DND-41 (cell line): ENCODE results near the gene HNRNPA2B1.

Experiments used
- ATAC-seq: fragments of 200-7000 bp; cut with Tn5 transposase; 3 replicates; pipeline ENCODE4 v1.9.1; 2021; ENCODE audit warnings: low read depth; ENCODE audit not compliant: insufficient read depth
- DNase-seq: peaks from one replicate; pipeline ENCODE4 v3.0.0-alpha.2; 2020
- H2AFZ ChIP-seq: 2 replicates; pipeline ENCODE4 v1.6.0; 2012; ENCODE audit warnings: low read depth, low read length
- H3K27ac ChIP-seq: 2 replicates; pipeline ENCODE4 v1.5.1; 2012; ENCODE audit warnings: low read length, inconsistent platforms
- H3K27me3 ChIP-seq: fragments of 200-600 bp; sonication (generic); 2 replicates; pipeline ENCODE4 v1.6.0; 2012; ENCODE audit warnings: low read length, mild to moderate bottlenecking, inconsistent platforms; ENCODE audit not compliant: insufficient read depth, poor library complexity
- H3K36me3 ChIP-seq: 2 replicates; pipeline ENCODE4 v1.5.1; 2012; ENCODE audit warnings: low read length, inconsistent platforms; ENCODE audit not compliant: insufficient read depth
- H3K4me1 ChIP-seq: 2 replicates; pipeline ENCODE4 v1.5.1; 2012; ENCODE audit warnings: mild to moderate bottlenecking, low read length; ENCODE audit not compliant: insufficient read depth
- H3K4me2 ChIP-seq: 2 replicates; pipeline ENCODE4 v1.6.0; 2012; ENCODE audit warnings: mild to moderate bottlenecking, moderate library complexity, low read length, inconsistent platforms; ENCODE audit not compliant: insufficient read depth
- H3K4me3 ChIP-seq, 2 experiments: fragments of 200-600 bp in 1 of 2; shearing (Covaris generic) in 1 of 2; 2 replicates each; pipeline ENCODE4 v1.5.1; 2012 to 2016; ENCODE audit warnings: inconsistent platforms in 2 of 2, low read length in 2 of 2, mild to moderate bottlenecking in 2 of 2, low read depth in 1 of 2, moderate library complexity in 1 of 2
- H3K79me2 ChIP-seq: 2 replicates; pipeline ENCODE4 v1.6.0; 2012; ENCODE audit warnings: low read length, inconsistent platforms; ENCODE audit not compliant: insufficient read depth
- H3K9ac ChIP-seq: 2 replicates; pipeline ENCODE4 v1.6.0; 2012; ENCODE audit warnings: low read depth, mild to moderate bottlenecking, inconsistent platforms, low read length, moderate library complexity
- H3K9me3 ChIP-seq: 2 replicates; pipeline ENCODE4 v1.5.1; 2012; ENCODE audit warnings: low read length, moderate library complexity, mild to moderate bottlenecking, inconsistent platforms; ENCODE audit not compliant: insufficient read depth, severe bottlenecking
- H4K20me1 ChIP-seq: 2 replicates; pipeline ENCODE4 v1.6.0; 2012; ENCODE audit warnings: low read length; ENCODE audit not compliant: insufficient read depth
- CTCF ChIP-seq: IDR thresholded peaks from 2 replicates; pipeline ENCODE4 v1.5.1; 2012; ENCODE audit warnings: borderline replicate concordance, low read length, moderate library complexity, mild to moderate bottlenecking; ENCODE audit not compliant: poor library complexity, severe bottlenecking; ENCODE audit errors: extremely low read depth
- EZH2 ChIP-seq: IDR thresholded peaks from 3 replicates; pipeline ENCODE4 v1.6.1; 2012; ENCODE audit warnings: borderline replicate concordance, low read depth, mild to moderate bottlenecking, moderate library complexity, low read length, inconsistent platforms; ENCODE audit not compliant: severe bottlenecking

Gene HNRNPA2B1

GRCh38 chr7:26198133-26198780, 2.3 kb downstream of the HNRNPA2B1 start:
- peaks cover 70% of the 10 kb centered on the region for H4K20me1 ChIP-seq
- peaks cover 90% of the 10 kb centered on the region for H3K79me2 ChIP-seq
- peak overlapping the region; percentile 72 for H3K4me2 ChIP-seq
- H3K27me3 ChIP-seq, result no peaks in the 10 kb centered on the region
- H3K27ac ChIP-seq, result peak overlapping the region; percentile 89
- no peaks in the 10 kb centered on the region for H3K9me3 ChIP-seq
- H3K4me1 ChIP-seq, result peaks cover 47% of the 10 kb centered on the region
- H2AFZ ChIP-seq, result no peak overlapping the region
- TF ChIP-seq CTCF (peak; percentile 73), EZH2 (no peak)
- peaks cover 78% of the 10 kb centered on the region for H3K36me3 ChIP-seq
- no peak for DNase-seq
- peak overlapping the region; percentile 84 for H3K9ac ChIP-seq
- peak overlapping the region; percentile 61 to 97 for H3K4me3 ChIP-seq
- ATAC-seq, result no peak

GRCh38 chr7:26197153-26198115, 3.1 kb downstream of the HNRNPA2B1 start:
- Histone ChIP-seq H4K20me1 (peaks cover 71% of the 10 kb centered on the region), H3K79me2 (peaks cover 90% of the 10 kb centered on the region), H2AFZ (no peak overlapping the region), H3K4me3 (peak overlapping the region; percentile 61 to 97; a peak in 3 of 4 replicates), H3K27ac (peak overlapping the region; percentile 89; the same call in 1 of the 2 replicates), H3K9ac (peak overlapping the region; percentile 84), H3K9me3 (no peaks in the 10 kb centered on the region), H3K4me1 (peaks cover 51% of the 10 kb centered on the region), H3K27me3 (no peaks in the 10 kb centered on the region), H3K4me2 (peak overlapping the region; percentile 72), H3K36me3 (peaks cover 79% of the 10 kb centered on the region)
- TF ChIP-seq CTCF, result no peak
- TF ChIP-seq EZH2, result no peak
- ATAC-seq, result no peak
- no peak for DNase-seq

DNA sequence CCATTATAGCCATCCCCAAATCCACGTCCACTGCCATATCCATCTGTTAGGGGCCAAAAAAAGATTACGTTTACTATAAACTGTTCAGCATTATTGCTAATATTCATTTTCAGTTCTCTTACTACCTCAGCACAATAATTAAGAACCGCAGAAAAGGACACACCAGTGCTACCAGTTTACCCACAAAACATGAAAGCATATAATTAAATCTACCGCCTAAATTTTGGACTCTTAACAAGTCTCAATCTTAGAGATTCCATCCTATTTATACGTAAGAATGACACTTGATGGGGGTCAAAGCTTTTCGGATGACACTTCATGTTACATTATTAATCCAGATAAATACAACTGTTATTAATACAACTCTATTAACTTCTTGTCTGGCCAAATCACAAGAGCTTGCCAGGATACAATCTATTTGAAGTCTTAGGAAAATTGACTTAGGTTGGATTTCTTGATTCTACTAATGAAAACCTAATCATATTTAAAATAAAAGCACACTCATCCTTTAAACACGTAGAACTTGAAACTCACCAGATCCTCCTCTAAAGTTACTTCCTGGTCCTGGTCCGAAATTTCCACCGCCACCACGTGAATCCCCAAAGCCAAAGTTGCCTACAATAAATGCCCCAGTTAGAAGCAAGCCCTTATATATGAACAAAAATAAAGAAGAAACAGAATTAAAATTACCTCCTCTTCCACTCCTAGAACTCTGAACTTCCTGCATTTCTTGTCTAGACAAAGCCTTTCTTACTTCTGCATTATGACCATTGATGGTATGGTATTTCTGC, 4.5 kb downstream of the HNRNPA2B1 start:
- TF ChIP-seq CTCF (no peak), EZH2 (no peak)
- Histone ChIP-seq H4K20me1 (peaks cover 85% of the 10 kb centered on the region), H3K27me3 (no peaks in the 10 kb centered on the region), H3K4me1 (peaks cover 52% of the 10 kb centered on the region), H3K27ac (no peak overlapping the region), H3K4me2 (peak overlapping the region; percentile 72), H2AFZ (no peak overlapping the region), H3K36me3 (peaks cover 87% of the 10 kb centered on the region), H3K9ac (peak overlapping the region; percentile 84), H3K9me3 (no peaks in the 10 kb centered on the region), H3K79me2 (peaks cover 94% of the 10 kb centered on the region), H3K4me3 (peak overlapping the region; percentile 1 to 61; a peak in 3 of 4 replicates)
- ATAC-seq (no peak), DNase-seq (no peak)
